ENCODE data around the gene PHF20. TPM values are rescaled to one million over a fixed set of nuclear protein-coding genes. Genes with fewer than 3 reads are reported as not detected.
"Not testable (repeated sequence)": the region's sequence is repeated elsewhere in the genome, so short reads cannot be mapped to it uniquely, and the experiment has no call there.

Gene PHF20
- total RNA-seq, 1 donor from 2014 or later = 53.8 TPM

- DNase-seq = no peak
- intact Hi-C loops (cut with micrococcal nuclease) = no loop called here
Measured at GRCh38 chr20:35826397-35826998, 54.7 kb downstream of the PHF20 start.

DNA sequence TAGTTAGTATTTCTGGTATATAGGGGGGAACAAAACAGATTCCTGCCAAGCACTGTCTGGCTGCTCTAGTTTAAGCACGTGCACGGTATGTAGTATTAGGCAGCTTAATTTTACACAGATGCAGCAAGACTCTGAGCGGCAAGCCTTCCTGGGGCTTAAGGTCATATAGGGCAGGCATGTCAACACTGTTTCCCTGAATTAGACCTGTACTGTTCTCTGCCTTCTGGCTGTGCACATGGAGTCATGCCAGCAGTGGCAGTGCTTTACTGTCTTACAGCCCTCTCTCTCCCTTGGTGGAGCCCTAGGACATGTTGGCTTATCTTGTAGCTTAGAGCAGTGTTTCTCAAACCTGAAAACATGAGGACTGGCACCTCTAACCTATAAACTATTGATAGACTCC lies 56.6 kb downstream of the PHF20 start:
- intact Hi-C loops (cut with micrococcal nuclease) = no loop called here
- no peaks in the 10 kb centered on the region for H3K9me3 Mint-ChIP-seq
- no peak for DNase-seq
- peaks cover 12% of the 10 kb centered on the region for H3K4me1 Mint-ChIP-seq
- H3K27me3 Mint-ChIP-seq = no peaks in the 10 kb centered on the region
- no peak overlapping the region for H3K27ac Mint-ChIP-seq
- H3K36me3 Mint-ChIP-seq (ENCODE audit: low read depth) = peaks cover 24% of the 10 kb centered on the region
- H3K4me3 Mint-ChIP-seq = no peak overlapping the region

More at GRCh38 chr20:35826397-35826998, 54.7 kb downstream of the PHF20 start:
- Mint-ChIP-seq H3K9me3 (no peaks in the 10 kb centered on the region), H3K4me1 (peaks cover 10% of the 10 kb centered on the region), H3K27me3 (no peaks in the 10 kb centered on the region), H3K4me3 (no peak overlapping the region), H3K27ac (peak overlapping the region; percentile 10), H3K36me3 (ENCODE audit: low read depth) (peaks cover 23% of the 10 kb centered on the region)

- DNase-seq = no peak
- Mint-ChIP-seq H3K36me3 (ENCODE audit: low read depth) (peaks cover 22% of the 10 kb centered on the region), H3K27ac (no peak overlapping the region), H3K9me3 (no peaks in the 10 kb centered on the region), H3K27me3 (no peaks in the 10 kb centered on the region), H3K4me1 (peaks cover 12% of the 10 kb centered on the region), H3K4me3 (no peak overlapping the region)
- intact Hi-C loops (cut with micrococcal nuclease) = no loop called here
Measured at GRCh38 chr20:35828916-35829315, 57.1 kb downstream of the PHF20 start.

DNA sequence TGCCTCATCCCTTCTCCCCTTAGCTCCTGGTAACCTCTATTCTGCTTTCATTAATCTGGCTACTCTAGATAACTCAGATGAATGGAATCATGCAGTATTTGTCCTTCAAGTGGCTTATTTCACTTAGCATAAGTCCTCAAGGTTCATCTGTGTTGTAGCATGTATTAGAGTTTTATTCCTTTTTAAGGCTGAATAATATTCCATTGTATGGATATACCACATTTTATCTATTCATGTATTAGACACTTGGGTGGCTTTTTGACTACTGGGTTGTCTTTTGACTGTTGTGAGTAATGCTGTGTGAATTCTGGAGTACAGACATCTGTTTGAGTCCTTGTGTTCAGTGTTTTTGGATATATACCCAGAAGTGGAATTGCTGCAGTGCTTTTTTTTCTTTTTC lies 58.4 kb downstream of the PHF20 start:
- intact Hi-C loops (cut with micrococcal nuclease) = no loop called here
- Mint-ChIP-seq H3K4me3 (no peak overlapping the region), H3K27ac (no peak overlapping the region), H3K27me3 (no peaks in the 10 kb centered on the region), H3K9me3 (no peaks in the 10 kb centered on the region), H3K36me3 (ENCODE audit: low read depth) (peaks cover 18% of the 10 kb centered on the region), H3K4me1 (peaks cover 19% of the 10 kb centered on the region)
- DNase-seq = no peak

GRCh38 chr20:35831029-35831428 lies 59.2 kb downstream of the PHF20 start:
- Mint-ChIP-seq H3K9me3 (no peaks in the 10 kb centered on the region), H3K4me1 (peaks cover 20% of the 10 kb centered on the region), H3K27me3 (no peaks in the 10 kb centered on the region), H3K4me3 (no peak overlapping the region), H3K36me3 (ENCODE audit: low read depth) (peaks cover 18% of the 10 kb centered on the region), H3K27ac (no peak overlapping the region)
- DNase-seq = no peak
- intact Hi-C loops (cut with micrococcal nuclease) = no loop called here

DNA sequence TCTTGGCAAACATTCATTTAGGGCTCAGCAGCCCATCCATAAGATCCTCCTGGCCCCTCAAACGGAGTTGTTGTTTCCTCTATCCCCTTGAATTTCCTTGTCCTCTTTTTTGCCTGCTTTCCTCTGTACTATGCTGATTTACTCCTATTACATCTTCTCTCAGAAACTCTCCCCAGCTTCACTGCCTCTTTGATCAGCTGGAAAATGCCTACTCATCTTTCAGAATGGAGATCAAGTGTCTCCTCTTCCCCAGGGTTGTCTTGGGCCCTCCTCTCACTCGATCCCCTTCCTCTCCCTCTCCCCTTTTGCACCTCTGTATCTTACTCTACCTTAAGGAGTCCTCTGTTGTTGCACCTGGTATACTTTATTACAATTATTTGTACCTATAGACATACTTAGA lies 60.2 kb downstream of the PHF20 start:
- H3K27ac Mint-ChIP-seq = no peak overlapping the region
- H3K9me3 Mint-ChIP-seq = no peaks in the 10 kb centered on the region
- peaks cover 18% of the 10 kb centered on the region for H3K36me3 Mint-ChIP-seq (ENCODE audit: low read depth)
- H3K4me3 Mint-ChIP-seq = no peak overlapping the region
- intact Hi-C loops (cut with micrococcal nuclease) = no loop called here
- peaks cover 17% of the 10 kb centered on the region for H3K4me1 Mint-ChIP-seq
- H3K27me3 Mint-ChIP-seq = no peaks in the 10 kb centered on the region
- no peak for DNase-seq

DNA sequence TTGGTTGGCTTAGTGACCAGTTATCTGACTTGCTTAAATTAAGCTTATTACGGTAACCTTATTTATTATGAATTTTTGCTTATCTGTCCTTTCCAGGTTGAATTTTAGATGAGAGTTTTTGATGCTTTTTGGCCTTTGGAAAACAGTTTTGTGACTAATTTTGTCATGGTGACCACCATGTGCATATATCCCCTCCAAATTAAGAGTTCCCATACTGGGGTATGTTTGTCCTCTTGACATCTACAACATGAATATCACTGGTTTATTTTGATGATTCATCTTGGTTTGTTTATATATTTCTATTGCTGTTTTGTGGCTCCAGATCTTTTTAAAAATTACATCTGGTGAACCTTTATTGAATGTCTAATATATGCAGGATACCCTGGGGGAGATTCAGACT lies 61.4 kb downstream of the PHF20 start:
- Mint-ChIP-seq H3K36me3 (ENCODE audit: low read depth) (peaks cover 16% of the 10 kb centered on the region), H3K27ac (no peak overlapping the region), H3K9me3 (no peaks in the 10 kb centered on the region), H3K4me1 (peaks cover 17% of the 10 kb centered on the region), H3K4me3 (no peak overlapping the region), H3K27me3 (no peaks in the 10 kb centered on the region)
- no peak for DNase-seq
- intact Hi-C loops (cut with micrococcal nuclease) = no loop called here

GRCh38 chr20:35837577-35838195 lies 65.9 kb downstream of the PHF20 start:
- intact Hi-C loops (cut with micrococcal nuclease) = no loop called here
- DNase-seq = no peak
- H3K4me3 Mint-ChIP-seq = no peak overlapping the region
- H3K4me1 Mint-ChIP-seq = peaks cover 24% of the 10 kb centered on the region
- H3K27me3 Mint-ChIP-seq = no peaks in the 10 kb centered on the region
- peaks cover 17% of the 10 kb centered on the region for H3K36me3 Mint-ChIP-seq (ENCODE audit: low read depth)
- H3K27ac Mint-ChIP-seq = no peak overlapping the region
- no peaks in the 10 kb centered on the region for H3K9me3 Mint-ChIP-seq

- Mint-ChIP-seq H3K9me3 (no peaks in the 10 kb centered on the region), H3K27ac (no peak overlapping the region), H3K4me1 (peaks cover 23% of the 10 kb centered on the region), H3K4me3 (no peak overlapping the region), H3K27me3 (no peaks in the 10 kb centered on the region), H3K36me3 (ENCODE audit: low read depth) (peaks cover 21% of the 10 kb centered on the region)
- no peak for DNase-seq
- intact Hi-C loops (cut with micrococcal nuclease) = no loop called here
Measured at GRCh38 chr20:35838205-35838604, 66.4 kb downstream of the PHF20 start.

- DNase-seq = no peak
- no peaks in the 10 kb centered on the region for H3K9me3 Mint-ChIP-seq
- peaks cover 17% of the 10 kb centered on the region for H3K4me1 Mint-ChIP-seq
- H3K27me3 Mint-ChIP-seq = no peaks in the 10 kb centered on the region
- no peak overlapping the region for H3K4me3 Mint-ChIP-seq
- H3K36me3 Mint-ChIP-seq (ENCODE audit: low read depth) = peaks cover 34% of the 10 kb centered on the region
- peak overlapping the region; percentile 30 for H3K27ac Mint-ChIP-seq
- intact Hi-C loops (cut with micrococcal nuclease) = no loop called here
Measured at GRCh38 chr20:35839904-35840303, 68.1 kb downstream of the PHF20 start.

DNA sequence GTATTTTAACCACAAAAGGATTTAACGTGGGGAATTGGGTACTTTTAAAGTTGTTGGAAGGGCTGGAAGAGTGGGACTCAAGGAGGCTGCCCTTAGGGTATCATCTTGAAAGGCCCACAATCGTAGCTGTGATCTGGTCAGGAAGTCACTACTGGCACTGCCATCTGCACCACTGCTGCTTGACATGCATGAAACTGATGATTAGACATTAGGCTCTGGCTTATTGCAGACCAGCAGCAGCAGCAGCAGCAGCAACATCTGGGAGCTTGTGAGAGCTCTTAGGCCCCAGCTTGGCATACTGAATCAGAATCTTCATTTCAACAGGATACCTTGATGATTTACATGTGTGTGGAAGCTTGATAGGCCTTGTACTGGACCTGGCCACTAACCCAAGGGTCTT lies 68.6 kb downstream of the PHF20 start:
- no peak for DNase-seq
- H3K27ac Mint-ChIP-seq = no peak overlapping the region
- H3K27me3 Mint-ChIP-seq = no peaks in the 10 kb centered on the region

DNA sequence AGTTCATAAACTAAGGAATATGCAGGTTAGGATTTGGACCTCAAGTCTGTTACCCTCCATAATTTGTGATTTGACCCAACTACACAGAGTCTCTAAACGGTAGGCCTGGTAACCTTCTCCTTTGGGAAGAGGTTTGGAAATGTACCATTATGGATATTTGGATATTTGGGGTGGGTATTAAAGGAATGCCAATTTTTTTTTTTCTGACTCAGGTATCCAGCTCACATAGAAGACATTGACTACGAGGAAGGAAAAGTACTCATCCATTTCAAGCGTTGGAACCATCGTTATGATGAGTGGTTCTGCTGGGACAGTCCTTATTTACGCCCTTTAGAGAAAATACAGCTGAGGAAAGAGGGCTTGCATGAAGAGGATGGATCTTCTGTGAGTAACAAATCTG lies 70.5 kb downstream of the PHF20 start:
- peaks cover 14% of the 10 kb centered on the region for H3K4me1 Mint-ChIP-seq
- no peak for DNase-seq
- H3K27ac Mint-ChIP-seq = no peak overlapping the region
- intact Hi-C loops (cut with micrococcal nuclease) = no loop called here
- peaks cover 43% of the 10 kb centered on the region for H3K36me3 Mint-ChIP-seq (ENCODE audit: low read depth)
- no peak overlapping the region for H3K4me3 Mint-ChIP-seq
- no peaks in the 10 kb centered on the region for H3K9me3 Mint-ChIP-seq
- no peaks in the 10 kb centered on the region for H3K27me3 Mint-ChIP-seq

More for the DNA sequence above, 68.6 kb downstream of the PHF20 start:
- intact Hi-C loops (cut with micrococcal nuclease) = no loop called here
- Mint-ChIP-seq H3K36me3 (ENCODE audit: low read depth) (peaks cover 37% of the 10 kb centered on the region), H3K4me3 (no peak overlapping the region), H3K9me3 (no peaks in the 10 kb centered on the region), H3K4me1 (peaks cover 13% of the 10 kb centered on the region)

- peaks cover 14% of the 10 kb centered on the region for H3K4me1 Mint-ChIP-seq
- H3K27ac Mint-ChIP-seq; H3K9me3 Mint-ChIP-seq; H3K4me3 Mint-ChIP-seq; intact Hi-C loops (cut with micrococcal nuclease); H3K27me3 Mint-ChIP-seq; DNase-seq: not testable (repeated sequence)
- peaks cover 45% of the 10 kb centered on the region for H3K36me3 Mint-ChIP-seq (ENCODE audit: low read depth)
Measured at GRCh38 chr20:35843894-35844293, 72.1 kb downstream of the PHF20 start.

DNA sequence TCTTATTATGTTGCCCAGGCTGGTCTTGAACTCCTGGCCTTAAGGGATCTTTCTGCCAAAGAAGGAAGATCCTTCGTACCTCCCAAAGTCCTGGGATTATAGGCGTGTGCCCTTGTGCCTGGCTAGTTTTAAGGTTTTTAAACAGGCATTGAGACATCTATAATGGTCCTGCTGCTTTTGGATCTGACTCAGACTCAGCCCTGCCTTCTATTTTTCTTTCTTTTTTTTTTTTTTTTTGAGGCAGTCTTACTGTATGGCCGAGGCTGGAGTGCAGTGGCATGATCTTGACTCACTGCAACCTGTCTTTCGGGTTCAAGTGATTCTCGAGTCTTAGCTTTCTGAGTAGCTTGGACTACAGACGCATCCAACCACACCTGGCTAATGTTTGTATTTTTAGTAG lies 73.7 kb downstream of the PHF20 start:
- intact Hi-C loops (cut with micrococcal nuclease) = no loop called here
- peaks cover 49% of the 10 kb centered on the region for H3K36me3 Mint-ChIP-seq (ENCODE audit: low read depth)
- H3K4me3 Mint-ChIP-seq = no peak overlapping the region
- H3K27ac Mint-ChIP-seq = no peak overlapping the region
- DNase-seq = no peak
- H3K27me3 Mint-ChIP-seq = no peaks in the 10 kb centered on the region
- no peaks in the 10 kb centered on the region for H3K9me3 Mint-ChIP-seq
- H3K4me1 Mint-ChIP-seq = peaks cover 6% of the 10 kb centered on the region

- Mint-ChIP-seq H3K36me3 (ENCODE audit: low read depth) (peaks cover 43% of the 10 kb centered on the region), H3K9me3 (no peaks in the 10 kb centered on the region), H3K27ac (no peak overlapping the region), H3K4me3 (no peak overlapping the region), H3K27me3 (no peaks in the 10 kb centered on the region), H3K4me1 (peaks cover 5% of the 10 kb centered on the region)
- intact Hi-C loops (cut with micrococcal nuclease) = no loop called here
- DNase-seq = no peak
Measured at GRCh38 chr20:35849706-35850105, 77.9 kb downstream of the PHF20 start.

Measured in activated CD4-positive, alpha-beta T cell treated with anti-CD3 and anti-CD28 coated beads, Interleukin-2, amount 10 ng/mL, durations not matched to agents 24 days and 14 days (primary cell).